GM13977 (cell line): ENCODE results near the gene SFT2D3.

ENCODE experiments used
- DNase-seq: peaks from one replicate; pipeline ENCODE4 v3.0.0; 2012; ENCODE audit warnings: low spot score
- in situ Hi-C: fragments of 300-500 bp; cut with MboI; formaldehyde crosslinking; loops from one replicate; pipeline ENCODE4 v1.12.0; 2022; ENCODE audit warnings: low sequenced_read_pairs, low pct_unique_long_range_greater_than_20kb, mixed read lengths, inconsistent platforms; ENCODE audit not compliant: unreplicated experiment
- TF ChIP-seq, protein P1 (sequence below): IDR thresholded peaks from 2 replicates; pipeline ENCODE4 v1.5.1; 2012; ENCODE audit warnings: mild to moderate bottlenecking, control low read depth; ENCODE audit not compliant: insufficient read depth; ENCODE audit errors: extremely low read depth, missing control alignments

The SFT2D3 gene

DNA sequence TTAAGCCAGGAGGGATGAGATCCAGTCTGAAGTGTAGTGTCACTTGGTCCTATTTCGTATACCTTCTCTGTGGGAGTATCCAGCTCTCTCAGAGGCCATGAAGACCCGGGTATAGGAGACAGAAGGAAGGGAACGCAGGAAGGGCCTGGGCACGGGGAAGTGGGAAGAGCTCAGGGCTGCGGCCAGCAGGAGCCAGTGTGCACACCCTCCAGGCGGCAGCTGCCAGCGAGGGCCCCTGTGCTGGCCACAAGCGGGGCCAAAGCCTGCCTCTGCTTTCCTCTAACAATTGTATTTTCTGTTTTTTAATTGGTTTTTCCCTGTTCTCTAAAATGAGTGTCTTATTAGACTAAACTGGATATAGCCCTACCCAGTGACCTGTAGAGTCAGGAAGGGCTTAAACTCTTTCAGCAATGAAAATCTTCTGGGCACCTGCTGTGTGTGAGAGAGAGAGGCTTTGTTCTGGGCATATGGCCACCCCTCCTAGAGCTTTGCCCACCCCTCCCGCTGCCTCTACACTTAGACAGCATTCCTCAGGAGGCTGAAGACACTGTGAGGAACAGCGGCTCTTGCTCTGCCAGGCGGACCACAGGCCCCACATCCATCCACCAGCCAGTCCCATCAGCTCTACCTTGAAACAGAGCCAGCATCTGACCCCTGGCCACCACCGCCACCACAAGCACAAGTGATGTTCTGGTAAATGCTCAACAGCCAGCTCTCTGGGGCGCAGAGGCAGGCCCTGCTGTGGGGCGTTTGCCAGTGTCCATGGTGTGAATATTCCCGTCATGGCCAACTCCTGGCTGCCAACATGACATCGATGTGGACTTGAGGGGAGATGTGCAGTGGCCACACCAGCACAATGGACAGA, 45.9 kb upstream of the SFT2D3 start:
- TF ChIP-seq, protein P1, sequence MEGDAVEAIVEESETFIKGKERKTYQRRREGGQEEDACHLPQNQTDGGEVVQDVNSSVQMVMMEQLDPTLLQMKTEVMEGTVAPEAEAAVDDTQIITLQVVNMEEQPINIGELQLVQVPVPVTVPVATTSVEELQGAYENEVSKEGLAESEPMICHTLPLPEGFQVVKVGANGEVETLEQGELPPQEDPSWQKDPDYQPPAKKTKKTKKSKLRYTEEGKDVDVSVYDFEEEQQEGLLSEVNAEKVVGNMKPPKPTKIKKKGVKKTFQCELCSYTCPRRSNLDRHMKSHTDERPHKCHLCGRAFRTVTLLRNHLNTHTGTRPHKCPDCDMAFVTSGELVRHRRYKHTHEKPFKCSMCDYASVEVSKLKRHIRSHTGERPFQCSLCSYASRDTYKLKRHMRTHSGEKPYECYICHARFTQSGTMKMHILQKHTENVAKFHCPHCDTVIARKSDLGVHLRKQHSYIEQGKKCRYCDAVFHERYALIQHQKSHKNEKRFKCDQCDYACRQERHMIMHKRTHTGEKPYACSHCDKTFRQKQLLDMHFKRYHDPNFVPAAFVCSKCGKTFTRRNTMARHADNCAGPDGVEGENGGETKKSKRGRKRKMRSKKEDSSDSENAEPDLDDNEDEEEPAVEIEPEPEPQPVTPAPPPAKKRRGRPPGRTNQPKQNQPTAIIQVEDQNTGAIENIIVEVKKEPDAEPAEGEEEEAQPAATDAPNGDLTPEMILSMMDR = no peak
- in situ Hi-C loops = no loop called here
- DNase-seq = no peak

DNA sequence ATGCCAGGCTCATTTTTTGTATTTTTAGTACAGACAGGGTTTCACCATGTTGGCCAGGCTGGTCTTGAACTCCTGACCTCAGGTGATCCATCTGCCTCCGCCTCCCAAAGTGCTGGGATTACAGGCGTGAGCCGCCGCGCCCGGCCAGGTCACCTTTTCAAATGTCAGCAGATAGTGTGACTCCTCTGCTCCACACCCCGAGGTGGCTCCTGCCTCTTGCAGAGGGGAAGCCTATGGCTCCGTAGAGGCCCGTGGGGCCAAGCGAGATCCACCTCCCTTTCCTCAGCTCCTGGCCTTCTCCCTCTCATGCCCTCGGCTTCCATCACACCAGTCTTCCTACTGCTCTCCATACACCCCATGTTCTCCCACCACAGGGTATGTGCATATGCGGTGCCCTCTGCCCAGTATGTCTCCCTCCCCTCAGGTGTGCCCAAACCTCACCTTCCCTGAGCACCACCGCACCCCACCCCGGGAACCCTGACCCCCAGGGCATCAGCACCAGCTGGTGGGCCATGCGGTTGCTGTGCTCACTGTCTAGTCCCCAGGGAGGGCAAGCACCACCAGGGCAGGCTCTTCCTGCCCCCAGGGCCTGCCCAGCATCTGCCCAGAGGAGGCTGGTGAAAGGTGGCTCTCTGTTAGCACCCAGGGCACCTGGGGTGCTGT, 44.6 kb upstream of the SFT2D3 start:
- in situ Hi-C loops = no loop called here
- no peak for DNase-seq
- TF ChIP-seq, protein P1 = no peak

DNA sequence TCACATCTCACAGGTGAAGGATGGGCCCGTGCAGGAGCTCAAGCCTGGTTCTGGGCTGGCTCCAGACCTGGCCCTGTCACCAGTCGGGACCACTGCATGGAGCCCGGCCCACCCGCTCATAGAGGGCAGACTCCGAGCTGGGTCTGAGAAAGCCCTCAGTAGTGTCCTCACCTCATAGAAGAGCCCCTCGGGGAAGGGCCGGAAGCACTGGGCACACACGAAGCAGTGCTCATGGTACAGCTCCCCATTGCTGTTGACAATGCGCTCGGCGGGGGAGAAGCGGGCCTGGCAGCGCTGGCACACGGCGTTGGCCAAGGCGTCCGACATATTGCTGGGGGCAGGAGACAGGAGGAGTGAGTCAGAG, 44.1 kb upstream of the SFT2D3 start:
- TF ChIP-seq, protein P1 = no peak
- in situ Hi-C loops = no loop called here
- DNase-seq = no peak

DNA sequence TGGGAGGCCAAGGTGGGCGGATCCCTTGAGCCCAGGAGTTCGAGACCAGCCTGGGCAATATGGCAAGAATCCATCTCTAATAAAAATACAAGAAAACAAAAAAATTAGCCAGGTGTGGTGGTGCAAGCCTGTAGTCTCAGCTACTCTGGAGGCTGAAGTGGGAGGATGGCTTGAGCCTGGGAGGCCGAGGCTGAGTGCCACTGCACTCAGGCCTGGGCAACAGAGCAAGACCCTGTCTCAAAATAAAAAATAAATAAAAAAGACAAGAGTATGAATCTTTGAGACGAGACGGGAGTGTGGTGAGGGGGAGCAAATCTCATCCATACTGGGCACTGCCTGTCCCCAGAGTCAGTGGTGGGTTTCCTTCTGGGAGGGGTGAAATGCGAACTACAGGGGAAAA, 43.2 kb upstream of the SFT2D3 start:
- TF ChIP-seq, protein P1 = no peak
- in situ Hi-C loops = no loop called here
- DNase-seq = no peak

DNA sequence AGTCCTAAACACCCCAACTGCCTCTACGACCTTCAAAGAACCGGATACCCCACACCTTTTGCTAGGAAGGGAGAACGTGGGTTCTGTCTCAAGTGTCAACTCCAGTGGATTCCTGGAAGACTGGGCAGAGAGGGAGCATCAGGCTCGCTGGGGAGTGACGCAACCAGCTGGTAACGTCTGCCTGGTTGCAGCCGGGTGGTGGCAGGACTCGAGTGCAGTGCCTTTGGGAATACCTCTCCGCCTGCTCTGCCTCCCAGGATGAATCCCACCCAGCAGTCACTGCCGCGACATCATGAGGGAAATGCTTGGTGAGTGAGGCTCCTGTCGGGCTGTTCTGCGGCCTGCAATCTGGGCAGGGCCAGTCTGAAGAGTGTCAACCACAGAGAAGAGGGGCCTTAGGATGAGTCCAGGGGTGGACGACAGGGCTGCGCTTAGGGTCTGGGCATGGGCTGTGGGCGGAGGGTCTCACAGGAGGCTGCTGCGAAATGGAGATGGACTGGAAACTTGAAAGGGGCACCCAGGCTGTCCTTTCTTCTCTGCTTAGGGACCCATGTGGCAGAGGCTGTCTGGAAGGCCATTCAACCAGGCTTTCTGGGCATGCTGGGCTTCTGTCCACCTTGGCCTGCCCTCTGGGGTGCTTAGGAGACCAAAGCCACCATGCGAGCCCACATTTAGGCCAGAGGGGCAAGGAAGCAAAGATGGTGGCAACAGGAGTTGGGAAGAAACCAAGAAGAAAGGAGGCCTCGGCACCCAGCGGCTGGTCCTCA, 42.5 kb upstream of the SFT2D3 start:
- TF ChIP-seq, protein P1 = no peak
- DNase-seq = no peak
- in situ Hi-C loops = no loop called here

DNA sequence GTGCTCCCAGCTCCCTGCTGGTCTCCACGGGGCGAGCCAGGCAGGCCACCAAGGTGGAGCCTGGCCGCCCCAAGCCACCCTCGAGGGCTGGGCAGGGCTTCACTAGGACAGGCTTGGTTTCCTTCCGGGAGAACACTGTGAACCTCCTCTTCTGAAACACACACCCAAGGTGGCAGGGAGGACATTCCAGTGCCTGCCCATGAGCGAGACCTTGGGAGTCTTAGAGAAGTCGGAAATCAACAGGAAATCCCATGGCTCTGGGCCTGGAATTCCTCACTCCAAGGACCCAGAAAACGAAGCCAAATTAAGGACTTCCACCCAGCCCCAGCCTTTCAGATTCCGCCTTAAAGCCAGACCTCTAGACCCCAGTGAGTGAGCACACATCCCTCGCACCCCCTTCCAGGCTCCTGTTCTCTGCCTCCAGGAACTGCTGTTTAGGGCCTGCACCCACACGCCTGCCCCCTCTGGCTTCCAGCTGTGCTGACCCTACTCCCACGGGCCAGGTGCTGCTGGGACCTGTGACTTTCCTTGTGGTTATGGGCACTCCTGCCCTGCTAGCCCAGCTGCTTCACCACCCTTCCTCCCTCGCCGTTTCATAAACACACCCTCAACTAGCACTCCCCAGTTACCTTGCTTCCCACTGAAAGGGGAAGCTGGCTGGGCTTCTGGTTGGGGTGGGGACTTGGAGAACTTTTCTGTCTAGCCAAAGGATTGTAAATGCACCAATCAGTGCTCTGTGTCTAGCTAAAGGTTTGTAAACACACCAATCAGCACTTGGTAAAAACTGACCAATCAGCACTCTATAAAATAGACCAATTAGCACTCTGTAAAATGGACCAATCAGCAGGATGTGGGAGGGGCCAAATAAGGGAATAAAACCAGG, 41.6 kb upstream of the SFT2D3 start:
- DNase-seq = no peak
- TF ChIP-seq, protein P1 = no peak
- in situ Hi-C loops = no loop called here
